ENCODE results near the gene LIPC. TPM values are rescaled to one million over a fixed set of nuclear protein-coding genes. Genes with fewer than 3 reads are reported as not detected.

The LIPC gene
- polyA plus RNA-seq, 1 of the 3 experiments (the other 2 are of a cell fraction), result not detected

GRCh38 chr15:58469432-58470353 lies 37.9 kb downstream of the LIPC start (continued):
- peak; percentile 88 for TF ChIP-seq JUND (IDR thresholded peaks at IDR 0.05)
- no peak for TF ChIP-seq MAX (IDR thresholded peaks at IDR 0.05; ENCODE audit: low read depth)

GRCh38 chr15:58471348-58471747 lies 39.6 kb downstream of the LIPC start:
- Histone ChIP-seq H3K79me2 (ENCODE audit: insufficient read depth) (no peaks in the 10 kb centered on the region), H3F3A (replicated peaks; ENCODE audit: insufficient read depth) (no peaks in the 10 kb centered on the region), H3K4me1 (ENCODE audit: control insufficient read depth in 1 of 2, insufficient read depth in 2 of 2, low read depth in 1 of 2, low read length in 1 of 2) (peaks cover 0 to 29% of the 10 kb centered on the region in 2 experiments; a peak in 2 of 4 replicates), H3K27me3 (ENCODE audit: insufficient read depth) (no peaks in the 10 kb centered on the region), H3K27ac (ENCODE audit: low read depth in 2 of 2, low read length in 1 of 2) (no peak overlapping the region), H3K4me2 (no peak overlapping the region), H3K9me3 (no peaks in the 10 kb centered on the region), H2AFZ (ENCODE audit: low read depth) (no peak overlapping the region), H3K9ac (no peak overlapping the region), H3K9me2 (no peaks in the 10 kb centered on the region), H3K36me3 (replicated peaks in 1 of 2; ENCODE audit: control insufficient read depth in 1 of 2, insufficient read depth in 2 of 2, low read length in 1 of 2) (no peaks in the 10 kb centered on the region), H4K20me1 (ENCODE audit: insufficient read depth) (no peaks in the 10 kb centered on the region), H3K4me3 (ENCODE audit: low read depth in 2 of 2, low read length in 1 of 2) (no peak overlapping the region)
- ChIA-PET CTCF (no interaction called here), POLR2A (no interaction called here)
- WGBS (ENCODE audit: low lambda C conversion rate), result 100% methylated on average over 1 of the region's 1 CpG
- TF ChIP-seq SMC3 (IDR thresholded peaks at IDR 0.05; ENCODE audit: low read depth, low read length) (no peak), RCOR1 (IDR thresholded peaks at IDR 0.05; ENCODE audit: low read length) (no peak), TCF12 (IDR thresholded peaks at IDR 0.05) (no peak), GATA2 (CRISPR knock-in tag; IDR thresholded peaks at IDR 0.05) (no peak)
- DNase-seq, result no peak

- no peaks in the 10 kb centered on the region for H3K36me3 ChIP-seq (replicated peaks in 1 of 2; ENCODE audit: control insufficient read depth in 1 of 2, insufficient read depth in 2 of 2, low read length in 1 of 2)
- CTCF ChIA-PET, result interaction anchor here (0.7 kb wide), 2 partner anchors 45 to 142 kb away, joined by 3 to 4 read pairs; no protein-coding TSS in a partner anchor
- no peak overlapping the region for H3K4me2 ChIP-seq
- no peaks in the 10 kb centered on the region for H3K9me3 ChIP-seq
- H3K4me3 ChIP-seq (ENCODE audit: low read depth in 2 of 2, low read length in 1 of 2), result no peak overlapping the region
- no peaks in the 10 kb centered on the region for H4K20me1 ChIP-seq (ENCODE audit: insufficient read depth)
- H3K9ac ChIP-seq, result no peak overlapping the region
- H3K27me3 ChIP-seq (ENCODE audit: insufficient read depth), result no peaks in the 10 kb centered on the region
- no peak overlapping the region for H3K27ac ChIP-seq (ENCODE audit: low read depth in 2 of 2, low read length in 1 of 2)
- 86% methylated on average over 4 of the region's 4 CpGs for WGBS (ENCODE audit: low lambda C conversion rate)
- H3K9me2 ChIP-seq, result no peaks in the 10 kb centered on the region
- H2AFZ ChIP-seq (ENCODE audit: low read depth), result no peak overlapping the region
- DNase-seq, result no peak
- no peaks in the 10 kb centered on the region for H3K79me2 ChIP-seq (ENCODE audit: insufficient read depth)
- POLR2A ChIA-PET, result no interaction called here
- no peaks in the 10 kb centered on the region for H3F3A ChIP-seq (replicated peaks; ENCODE audit: insufficient read depth)
- H3K4me1 ChIP-seq (ENCODE audit: control insufficient read depth in 1 of 2, insufficient read depth in 2 of 2, low read depth in 1 of 2, low read length in 1 of 2), result peaks cover 0 to 29% of the 10 kb centered on the region in 2 experiments; a peak in 2 of 4 replicates
- TF ChIP-seq CHD2 (IDR thresholded peaks at IDR 0.05; ENCODE audit: low read length, partially characterized antibody) (no peak), JUND (IDR thresholded peaks at IDR 0.05) (no peak), TCF12 (IDR thresholded peaks at IDR 0.05) (no peak), POLR2AphosphoS5 (IDR thresholded peaks at IDR 0.05; ENCODE audit: low read depth, low read length) (no peak), MAX (IDR thresholded peaks at IDR 0.05; ENCODE audit: low read depth) (no peak), USF1 (IDR thresholded peaks at IDR 0.05; ENCODE audit: borderline replicate concordance, low read depth) (no peak), ZBTB33 (IDR thresholded peaks at IDR 0.05; ENCODE audit: borderline replicate concordance, low read depth) (no peak), FOXM1 (IDR thresholded peaks at IDR 0.05; ENCODE audit: low read depth) (no peak), NFIC (IDR thresholded peaks at IDR 0.05; ENCODE audit: borderline replicate concordance) (no peak), RAD21 (IDR thresholded peaks at IDR 0.05; ENCODE audit: low read length) (no peak), FOSL2 (IDR thresholded peaks at IDR 0.05; ENCODE audit: borderline replicate concordance, low read depth) (no peak), GABPA (IDR thresholded peaks at IDR 0.05; ENCODE audit: low read depth) (no peak), RCOR1 (IDR thresholded peaks at IDR 0.05; ENCODE audit: low read length) (no peak), RXRA (IDR thresholded peaks at IDR 0.05; ENCODE audit: borderline replicate concordance, low read depth) (no peak), MEF2A (IDR thresholded peaks at IDR 0.05; ENCODE audit: borderline replicate concordance, low read depth) (no peak), EZH2phosphoT487 (IDR thresholded peaks at IDR 0.05; ENCODE audit: borderline replicate concordance, low read depth) (no peak), YY1 (IDR thresholded peaks at IDR 0.05; ENCODE audit: low read depth) (no peak), TEAD4 (IDR thresholded peaks at IDR 0.05; ENCODE audit: borderline replicate concordance, insufficient read depth) (no peak)
Observed at GRCh38 chr15:58472221-58472620, 40.4 kb downstream of the LIPC start.
